HepG2 (cell line): ENCODE data around the gene HDAC4. TPM values are rescaled to one million over a fixed set of nuclear protein-coding genes. Genes with fewer than 3 reads are reported as not detected.
A peak's percentile ranks its signal among the peaks of the same experiment; 100 is the strongest.

ENCODE experiments used
- ASH2L ChIP-seq: fragments of 300-600, 200-600 bp; sonication (generic); IDR thresholded peaks from 2 replicates; pipeline ENCODE4 v1.7.0; 2017; ENCODE audit warnings: low read depth, mild to moderate bottlenecking, moderate library complexity, mixed read lengths, low read length; ENCODE audit not compliant: insufficient read length
- FOSL2 ChIP-seq: sonication (generic); formaldehyde crosslinking; IDR thresholded peaks from 2 replicates; pipeline ENCODE4 v1.4.0; 2020; ENCODE audit warnings: missing genetic modification reagents
- HOXA5 ChIP-seq: sonication (generic); formaldehyde crosslinking; IDR thresholded peaks from 2 replicates; pipeline ENCODE4 v1.4.0; 2020; ENCODE audit warnings: missing genetic modification reagents
- HOXD1 ChIP-seq: sonication (generic); formaldehyde crosslinking; IDR thresholded peaks from 2 replicates; pipeline ENCODE4 v1.5.0; 2020; ENCODE audit warnings: missing genetic modification reagents
- ZNF468 ChIP-seq: sonication (generic); formaldehyde crosslinking; IDR thresholded peaks from 2 replicates; pipeline ENCODE4 v1.8.0; 2022; ENCODE audit warnings: mild to moderate bottlenecking, moderate library complexity, missing genetic modification reagents
- ZNF724P ChIP-seq: sonication (generic); formaldehyde crosslinking; IDR thresholded peaks from 2 replicates; pipeline ENCODE4 v1.8.0; 2022; ENCODE audit warnings: missing genetic modification reagents, borderline replicate concordance
- polyA plus RNA-seq, 8 experiments: library from polyadenylated mRNA; depleted of rRNA in 3 of 8; stranded (reverse) in 7 of 8; unstranded in 1 of 8; fragments of >200 nt; fragmentation: Illumina TruSeq in 4 of 8; extraction: Trizol in 4 of 8; gene quantifications; 2 replicates each; pipeline versions ENCODE4 v1.2.1 to v1.2.3, GENCODE V29; 2011 to 2016; ENCODE audit warnings: low read depth in 4 of 8, missing spikeins in 1 of 8, mixed read lengths in 1 of 8; ENCODE audit not compliant: insufficient read depth in 1 of 8
- total RNA-seq, 5 experiments: library from RNA; depleted of rRNA; stranded (reverse); fragments of >200 nt; fragmentation: Illumina TruSeq; extraction: Trizol; gene quantifications; 2 replicates each; pipeline ENCODE4 v1.2.3, GENCODE V29; 2016; ENCODE audit warnings: low read depth in 1 of 5
- TF ChIP-seq, protein P1 (sequence below): sonication (generic); formaldehyde crosslinking; IDR thresholded peaks from 2 replicates; pipeline ENCODE4 v1.8.0; 2022; ENCODE audit warnings: mild to moderate bottlenecking, missing genetic modification reagents, borderline replicate concordance
- TF ChIP-seq, protein P2 (sequence below): IDR thresholded peaks from 2 replicates; pipeline ENCODE4 v1.6.1; 2016; ENCODE audit warnings: missing genetic modification reagents, missing compliant biosample characterization
- TF ChIP-seq, protein P3 (sequence below): sonication (generic); formaldehyde crosslinking; IDR thresholded peaks from 2 replicates; pipeline ENCODE4 v1.8.0; 2022; ENCODE audit warnings: mild to moderate bottlenecking, missing genetic modification reagents, moderate library complexity

Gene HDAC4
- total and polyA plus RNA-seq, 2 of the 13 experiments (the other 11 are each of a cell fraction or from before 2014, with no cell fraction given) = 10.1 to 11.5 TPM

- TF ChIP-seq, protein P1, sequence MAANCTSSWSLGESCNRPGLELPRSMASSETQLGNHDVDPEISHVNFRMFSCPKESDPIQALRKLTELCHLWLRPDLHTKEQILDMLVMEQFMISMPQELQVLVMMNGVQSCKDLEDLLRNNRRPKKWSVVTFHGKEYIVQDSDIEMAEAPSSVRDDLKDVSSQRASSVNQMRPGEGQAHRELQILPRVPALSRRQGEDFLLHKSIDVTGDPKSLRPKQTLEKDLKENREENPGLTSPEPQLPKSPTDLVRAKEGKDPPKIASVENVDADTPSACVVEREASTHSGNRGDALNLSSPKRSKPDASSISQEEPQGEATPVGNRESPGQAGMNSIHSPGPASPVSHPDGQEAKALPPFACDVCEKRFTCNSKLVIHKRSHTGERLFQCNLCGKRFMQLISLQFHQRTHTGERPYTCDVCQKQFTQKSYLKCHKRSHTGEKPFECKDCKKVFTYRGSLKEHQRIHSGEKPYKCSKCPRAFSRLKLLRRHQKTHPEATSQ (CRISPR knock-in tag) = 0 out of 2 replicates have a peak, but pooled peaks have one; percentile 1
- peak; percentile 32; the same call in 1 of the 2 replicates for TF ChIP-seq ZNF468 (CRISPR knock-in tag)
- no peak for TF ChIP-seq HOXD1 (CRISPR knock-in tag)
- TF ChIP-seq HOXA5 (CRISPR knock-in tag) = no peak
- TF ChIP-seq FOSL2 (CRISPR knock-in tag) = no peak
- no peak for TF ChIP-seq ZNF724P (CRISPR knock-in tag)
- no peak for TF ChIP-seq ASH2L
- TF ChIP-seq, protein P2, sequence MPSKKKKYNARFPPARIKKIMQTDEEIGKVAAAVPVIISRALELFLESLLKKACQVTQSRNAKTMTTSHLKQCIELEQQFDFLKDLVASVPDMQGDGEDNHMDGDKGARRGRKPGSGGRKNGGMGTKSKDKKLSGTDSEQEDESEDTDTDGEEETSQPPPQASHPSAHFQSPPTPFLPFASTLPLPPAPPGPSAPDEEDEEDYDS (CRISPR knock-in tag) = no peak
- TF ChIP-seq, protein P3, sequence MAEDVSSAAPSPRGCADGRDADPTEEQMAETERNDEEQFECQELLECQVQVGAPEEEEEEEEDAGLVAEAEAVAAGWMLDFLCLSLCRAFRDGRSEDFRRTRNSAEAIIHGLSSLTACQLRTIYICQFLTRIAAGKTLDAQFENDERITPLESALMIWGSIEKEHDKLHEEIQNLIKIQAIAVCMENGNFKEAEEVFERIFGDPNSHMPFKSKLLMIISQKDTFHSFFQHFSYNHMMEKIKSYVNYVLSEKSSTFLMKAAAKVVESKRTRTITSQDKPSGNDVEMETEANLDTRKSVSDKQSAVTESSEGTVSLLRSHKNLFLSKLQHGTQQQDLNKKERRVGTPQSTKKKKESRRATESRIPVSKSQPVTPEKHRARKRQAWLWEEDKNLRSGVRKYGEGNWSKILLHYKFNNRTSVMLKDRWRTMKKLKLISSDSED (CRISPR knock-in tag) = peak; percentile 21; the same call in 1 of the 2 replicates
These were observed 1.0 kb upstream of the HDAC4 start (continued) for GRCh38 chr2:239401881-239402233.
